HG03442 (cell line): Measurements from ENCODE around the gene NBL1.

Source experiments
- ATAC-seq: cut with Tn5 transposase; IDR thresholded peaks from one replicate; pipeline ENCODE4 v1.9.1; 2021; ENCODE audit warnings: mild to moderate bottlenecking, moderate library complexity; ENCODE audit not compliant: unreplicated experiment

The NBL1 gene, protein sequence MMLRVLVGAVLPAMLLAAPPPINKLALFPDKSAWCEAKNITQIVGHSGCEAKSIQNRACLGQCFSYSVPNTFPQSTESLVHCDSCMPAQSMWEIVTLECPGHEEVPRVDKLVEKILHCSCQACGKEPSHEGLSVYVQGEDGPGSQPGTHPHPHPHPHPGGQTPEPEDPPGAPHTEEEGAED

DNA sequence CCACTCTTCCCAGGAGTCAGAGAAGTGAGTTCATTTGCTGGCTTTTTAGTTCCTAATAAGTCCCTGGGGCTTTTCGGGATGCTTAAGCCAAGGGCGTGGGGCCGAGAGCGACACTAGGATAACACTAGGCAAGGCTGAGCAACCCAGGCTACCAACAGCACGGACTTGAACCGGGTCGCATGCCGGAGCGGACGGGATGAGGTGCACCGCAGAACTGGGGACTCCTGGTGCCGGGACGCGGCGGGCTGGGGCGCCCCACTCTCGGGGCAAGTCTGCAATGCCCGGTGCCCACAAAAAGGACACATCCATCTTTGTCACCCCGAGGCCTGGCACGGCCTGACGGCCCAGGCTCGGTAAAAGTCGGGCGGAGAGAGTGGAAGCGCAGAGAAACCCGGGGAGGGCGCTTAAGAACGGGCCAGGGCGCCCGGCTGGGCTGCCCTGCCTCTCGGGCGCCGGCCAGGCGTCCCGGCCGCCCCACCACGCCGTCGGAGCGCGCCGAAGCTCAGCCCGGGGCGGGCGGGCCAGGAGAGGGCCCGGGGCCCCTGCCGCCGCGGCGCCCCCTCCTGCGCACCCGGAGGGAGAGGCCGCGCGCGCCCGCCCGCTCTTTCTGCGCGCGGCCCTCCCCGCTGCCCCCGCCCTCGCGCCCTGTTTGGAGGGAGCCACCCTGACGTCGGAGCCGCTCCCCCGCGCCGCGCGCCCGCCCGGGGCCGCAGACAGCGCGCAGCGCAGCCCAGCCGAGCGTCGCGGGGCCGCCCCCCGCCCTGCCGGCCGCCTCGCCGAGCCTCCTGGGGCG lies at the start of gene NBL1:
Gene NBL1, plus strand, starts transcription at position 710 of the 793 bp plus-strand sequence. CDS start 10,720 bp downstream, outside the sequence.
- ATAC-seq, result no peak

GRCh38 chr1:19596065-19596713 lies 47.9 kb upstream of the NBL1 start:
- no peak for ATAC-seq

GRCh38 chr1:19596714-19597495 lies 47.2 kb upstream of the NBL1 start:
- peak; percentile 88 for ATAC-seq

GRCh38 chr1:19597496-19598309 lies 46.4 kb upstream of the NBL1 start:
- ATAC-seq, result no peak

- ATAC-seq, result no peak
Measured at GRCh38 chr1:19599810-19600209, 44.3 kb upstream of the NBL1 start.

GRCh38 chr1:19602486-19602885 lies 41.6 kb upstream of the NBL1 start:
- no peak for ATAC-seq

DNA sequence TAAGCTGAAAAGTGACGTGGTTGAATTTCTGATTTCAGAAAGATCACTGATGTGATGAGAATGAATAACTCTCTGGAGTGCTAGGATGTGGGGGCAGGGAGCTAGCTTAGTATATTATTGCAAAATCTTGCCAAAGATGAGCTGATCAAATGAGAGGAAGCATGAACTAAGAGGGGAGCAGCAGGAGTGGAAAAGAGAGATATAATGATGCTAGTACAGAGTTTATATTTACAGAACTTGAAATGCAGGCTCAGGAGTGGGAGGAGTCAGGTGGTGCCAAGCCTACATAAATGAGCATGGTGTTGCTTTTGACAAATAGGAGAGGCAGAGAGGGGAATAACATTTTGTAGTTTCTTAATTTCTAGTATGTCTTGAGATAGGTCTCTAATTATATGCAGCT lies 38.1 kb upstream of the NBL1 start:
- no peak for ATAC-seq

DNA sequence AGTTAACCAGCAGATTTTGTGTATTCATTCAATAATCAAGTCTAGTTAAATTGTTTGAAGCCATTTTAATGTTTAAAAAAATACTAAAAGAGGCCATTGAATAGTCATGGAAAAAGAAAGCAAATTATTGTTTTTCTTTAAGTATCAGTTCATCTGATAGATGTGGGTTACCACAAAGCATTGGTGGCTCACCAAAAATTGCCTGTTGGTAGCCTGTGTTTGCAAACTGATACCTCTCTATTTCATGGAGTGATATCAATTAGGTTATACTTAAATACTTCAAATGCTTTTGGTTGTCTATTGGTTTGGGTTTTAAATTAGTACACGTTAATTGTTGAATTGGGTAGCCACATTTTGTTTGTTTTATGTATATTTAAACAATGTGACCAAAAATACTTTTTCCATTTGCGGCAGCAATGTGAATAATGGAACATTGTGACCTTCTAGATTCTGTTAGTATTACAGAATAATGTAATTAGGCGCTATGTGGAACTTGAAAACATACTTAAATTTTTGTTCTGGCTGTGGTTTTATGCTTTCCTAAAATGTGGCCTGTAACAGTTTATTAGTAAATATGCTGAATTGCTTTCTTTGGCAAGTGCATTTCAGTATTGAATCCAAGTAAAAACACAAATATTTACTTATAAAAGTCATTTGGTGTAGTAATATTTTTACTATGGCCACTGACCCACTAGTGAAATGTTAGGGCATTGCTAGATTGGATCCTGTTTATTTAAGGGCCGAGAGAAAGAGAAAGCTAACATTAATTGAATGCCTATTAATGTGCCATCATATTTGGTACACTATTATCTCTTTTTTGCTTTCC lies 37.1 kb upstream of the NBL1 start:
- no peak for ATAC-seq

GRCh38 chr1:19608232-19608631 lies 35.9 kb upstream of the NBL1 start:
- ATAC-seq, result no peak

DNA sequence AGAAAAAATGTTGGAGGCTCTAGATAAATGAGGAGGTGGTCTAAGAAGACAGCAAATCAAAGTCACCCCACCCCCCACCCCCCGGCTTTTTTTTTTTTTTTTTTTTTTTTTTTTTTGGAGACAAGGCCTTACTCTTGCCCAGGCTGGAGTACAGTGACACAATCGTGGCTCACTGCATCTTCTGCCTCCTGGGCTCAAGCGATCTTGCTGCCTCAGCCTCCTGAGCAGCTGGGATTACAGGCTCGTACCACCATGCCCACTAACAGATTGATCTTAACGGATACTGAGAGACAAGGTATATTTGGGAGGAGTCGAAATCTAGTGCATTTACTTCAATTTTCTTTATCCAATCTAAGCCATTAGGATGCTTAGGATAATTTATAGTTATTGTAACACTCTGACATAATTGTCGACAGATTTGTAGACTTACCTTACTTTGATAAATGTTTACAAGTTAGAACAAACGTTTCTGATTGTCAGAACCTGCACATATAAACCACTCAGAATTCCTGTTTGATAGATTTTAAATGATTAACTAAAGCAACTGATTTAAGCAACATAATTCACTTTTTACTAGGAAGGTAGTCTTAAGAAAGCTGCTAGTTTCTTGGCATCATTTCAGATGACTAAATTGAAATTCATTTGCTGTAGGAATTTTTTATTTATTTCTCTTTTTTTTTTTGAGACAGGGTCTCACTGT lies 33.7 kb upstream of the NBL1 start:
- ATAC-seq, result no peak

- ATAC-seq, result no peak
Measured at GRCh38 chr1:19612530-19612929, 31.6 kb upstream of the NBL1 start.

DNA sequence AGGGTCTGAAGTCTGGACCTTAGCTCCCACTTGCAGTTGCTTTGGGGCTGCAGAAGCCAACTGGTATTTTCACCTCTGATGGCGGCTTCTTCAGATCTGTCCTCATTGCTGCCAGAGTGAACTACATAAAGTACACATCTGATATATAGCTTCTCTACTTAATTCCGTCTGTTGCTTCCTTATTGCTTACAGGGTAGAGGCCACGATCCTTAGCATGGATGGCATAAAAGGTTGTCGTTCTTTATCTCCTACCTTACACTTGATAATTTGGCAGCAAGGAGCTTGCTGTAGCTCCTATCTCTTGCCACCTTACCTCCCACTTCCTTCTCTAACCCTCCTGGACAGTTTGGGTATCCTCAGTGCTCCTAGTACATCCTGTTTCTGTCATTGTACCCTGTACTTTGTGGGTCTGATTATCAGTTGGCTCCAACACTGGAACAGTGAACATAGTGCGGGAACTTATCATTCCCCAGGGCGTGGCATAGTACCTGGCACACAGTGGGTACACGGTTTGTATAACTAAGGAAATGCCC lies 30.9 kb upstream of the NBL1 start:
- ATAC-seq, result no peak

DNA sequence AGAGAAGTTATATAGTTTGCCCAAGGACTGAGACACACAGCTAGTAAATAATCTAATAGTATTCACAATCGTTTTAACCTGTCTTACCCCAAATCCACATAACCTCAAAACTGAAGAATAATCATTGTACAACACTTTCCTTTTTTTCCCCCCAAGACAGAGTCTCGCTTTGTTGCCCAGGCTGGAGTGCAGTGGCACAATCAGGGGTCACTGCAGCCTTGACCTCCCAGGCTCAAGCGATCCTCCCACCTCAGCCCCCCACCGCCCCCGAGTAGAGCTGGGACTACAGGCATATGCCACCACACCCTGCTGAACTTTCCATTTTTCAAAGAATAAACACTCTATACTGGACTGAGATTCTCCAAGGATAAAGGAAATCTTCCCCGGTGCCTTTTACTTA lies 28.7 kb upstream of the NBL1 start:
- ATAC-seq, result no peak

GRCh38 chr1:19616489-19616888 lies 27.6 kb upstream of the NBL1 start:
- no peak for ATAC-seq

DNA sequence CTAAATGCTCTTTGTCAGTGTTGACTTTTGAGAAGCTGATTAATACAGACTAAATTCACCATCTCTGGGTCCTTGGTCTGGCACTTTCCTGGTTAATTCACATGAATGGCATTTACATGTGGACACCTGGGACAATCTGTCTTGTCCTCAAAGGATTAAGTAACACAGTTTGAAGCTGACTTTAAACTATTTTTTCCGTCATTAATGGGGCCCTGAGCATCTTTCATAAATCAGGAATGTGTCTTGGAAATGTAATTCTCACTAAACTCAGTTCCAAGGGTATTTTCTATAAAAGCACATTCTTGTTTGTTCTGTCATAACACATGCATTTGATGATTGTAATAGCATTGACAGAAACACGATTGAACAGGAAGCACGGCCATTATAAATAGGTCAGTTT lies 26.7 kb upstream of the NBL1 start:
- no peak for ATAC-seq

- no peak for ATAC-seq
Measured at GRCh38 chr1:19618428-19618827, 25.7 kb upstream of the NBL1 start.

- no peak for ATAC-seq
Measured at GRCh38 chr1:19619697-19620384, 24.3 kb upstream of the NBL1 start.

DNA sequence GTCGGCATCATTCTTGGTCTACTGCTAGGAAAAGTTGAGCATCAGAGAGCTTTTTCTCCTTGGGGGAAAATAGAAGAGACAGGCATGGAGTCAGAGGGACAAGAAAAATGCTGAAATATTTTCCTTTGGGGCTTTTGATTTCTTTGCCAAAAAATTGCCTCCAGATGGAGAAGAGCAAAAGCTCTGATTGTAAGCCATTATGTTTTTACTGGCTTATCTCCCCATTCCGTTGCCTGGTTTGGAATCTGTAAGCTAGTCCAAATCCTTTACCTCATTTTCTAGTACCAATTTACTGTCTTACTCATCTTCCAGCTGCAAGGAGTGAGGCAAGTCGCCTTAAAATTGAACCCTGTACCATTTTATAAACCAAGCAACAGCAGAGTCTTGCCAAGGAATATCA lies 23.3 kb upstream of the NBL1 start:
- no peak for ATAC-seq
